HEK293 (cell line): ENCODE measurements around the gene DCUN1D4.

ENCODE experiments used
- CTCF ChIA-PET: fragments of 350-600 bp; formaldehyde crosslinking; extraction: SDS; loops from one replicate; lab custom pipeline; 2021; ENCODE audit warnings: antibody characterized with exemption; lab: Yijun Ruan, JAX
- POLR2A ChIA-PET: fragments of 300-600 bp; formaldehyde crosslinking; extraction: SDS; loops from one replicate; lab custom pipeline; 2020; ENCODE audit warnings: antibody characterized with exemption, inconsistent platforms; lab: Yijun Ruan, JAX
- H3K27ac ChIP-seq: fragments of 200-500 bp; sonication (Bioruptor generic); 2 replicates; pipeline ENCODE4 v1.5.1; 2014; ENCODE audit warnings: low read depth, low read length, control low read depth, inconsistent platforms; ENCODE audit errors: extremely low read depth
- H3K36me3 ChIP-seq, 2 experiments: fragments of 200-500 bp in 1 of 2; sonication (Bioruptor generic) in 1 of 2; 1 replicate in 1 of 2; 2 replicates in 1 of 2; pipeline ENCODE4 v1.5.1; 2014 to 2017; ENCODE audit warnings: inconsistent platforms in 2 of 2, low read length in 2 of 2; ENCODE audit not compliant: control insufficient read depth in 2 of 2, insufficient read depth in 1 of 2
- H3K4me1 ChIP-seq: fragments of 200-500 bp; sonication (Bioruptor generic); 2 replicates; pipeline ENCODE4 v1.5.1; 2014; ENCODE audit warnings: mild to moderate bottlenecking, low read length, inconsistent platforms; ENCODE audit not compliant: control insufficient read depth, insufficient read depth
- H3K4me3 ChIP-seq: 2 replicates; pipeline ENCODE4 v1.5.1; 2011; ENCODE audit warnings: low read depth, mild to moderate bottlenecking, control low read depth, low read length, moderate library complexity
- H3K9me3 ChIP-seq: fragments of 200-500 bp; sonication (Bioruptor generic); 2 replicates; pipeline ENCODE4 v1.5.1; 2014; ENCODE audit warnings: low read depth, low read length, inconsistent platforms; ENCODE audit not compliant: control insufficient read depth, insufficient read depth
- HOXC10 ChIP-seq: sonication (generic); formaldehyde crosslinking; IDR thresholded peaks from 2 replicates; pipeline ENCODE4 v1.8.1; 2023; ENCODE audit warnings: mild to moderate bottlenecking, missing genetic modification reagents
- PRDM1 ChIP-seq: fragments of 450-650 bp; formaldehyde crosslinking; IDR thresholded peaks from 2 replicates; pipeline ENCODE4; 2016; ENCODE audit warnings: missing biosample characterization, missing genetic modification characterization
- SP2 ChIP-seq: fragments of 450-650 bp; formaldehyde crosslinking; IDR thresholded peaks from 2 replicates; pipeline ENCODE4 v1.5.1; 2016; ENCODE audit warnings: missing biosample characterization, missing genetic modification characterization
- ZBTB21 ChIP-seq: fragments of 450-650 bp; formaldehyde crosslinking; IDR thresholded peaks from 2 replicates; pipeline ENCODE4 v1.5.1; 2017; ENCODE audit warnings: missing biosample characterization, missing genetic modification characterization
- ZFP41 ChIP-seq: fragments of 450-650 bp; formaldehyde crosslinking; IDR thresholded peaks from 2 replicates; pipeline ENCODE4 v1.5.1; 2016; ENCODE audit warnings: missing biosample characterization, missing genetic modification characterization, borderline replicate concordance
- ZNF121 ChIP-seq: fragments of 450-650 bp; formaldehyde crosslinking; IDR thresholded peaks from 2 replicates; pipeline ENCODE4 v1.5.1; 2016; ENCODE audit warnings: missing biosample characterization, missing genetic modification characterization
- ZNF132 ChIP-seq: fragments of 450-650 bp; formaldehyde crosslinking; IDR thresholded peaks from 2 replicates; pipeline ENCODE4 v1.5.1; 2017; ENCODE audit warnings: missing biosample characterization, missing genetic modification characterization, borderline replicate concordance
- ZNF214 ChIP-seq: fragments of 450-650 bp; formaldehyde crosslinking; IDR thresholded peaks from 2 replicates; pipeline ENCODE4 v1.5.1; 2017; ENCODE audit warnings: missing biosample characterization, mild to moderate bottlenecking, missing genetic modification characterization, borderline replicate concordance
- ZNF274 ChIP-seq, 2 experiments: fragments of 200-500 bp in 1 of 2; fragments of 450-650 bp in 1 of 2; sonication (Bioruptor generic) in 1 of 2; formaldehyde crosslinking in 1 of 2; IDR thresholded peaks; 2 replicates each; pipeline versions ENCODE4 v1.5.1 to v1.6.1; 2014 to 2016; ENCODE audit warnings: borderline replicate concordance in 1 of 2, inconsistent platforms in 1 of 2, low read length in 1 of 2, missing biosample characterization in 1 of 2, missing genetic modification characterization in 1 of 2
- ZNF362 ChIP-seq: fragments of 450-650 bp; formaldehyde crosslinking; IDR thresholded peaks from 2 replicates; pipeline ENCODE4 v1.5.1; 2016; ENCODE audit warnings: missing biosample characterization, missing genetic modification characterization
- ZNF426 ChIP-seq: fragments of 450-650 bp; formaldehyde crosslinking; IDR thresholded peaks from 2 replicates; pipeline ENCODE4 v1.5.1; 2017; ENCODE audit warnings: missing biosample characterization, missing genetic modification characterization, mild to moderate bottlenecking, inconsistent platforms, moderate library complexity
- ZNF433 ChIP-seq: fragments of 450-650 bp; formaldehyde crosslinking; IDR thresholded peaks from 2 replicates; pipeline ENCODE4 v1.5.1; 2016; ENCODE audit warnings: missing biosample characterization, missing genetic modification characterization, low read depth
- ZNF529 ChIP-seq: fragments of 450-650 bp; formaldehyde crosslinking; IDR thresholded peaks from 2 replicates; pipeline ENCODE4 v1.5.1; 2017; ENCODE audit warnings: missing genetic modification characterization, missing biosample characterization; ENCODE audit not compliant: insufficient replicate concordance
- ZNF549 ChIP-seq: fragments of 450-650 bp; IDR thresholded peaks from 2 replicates; pipeline ENCODE4 v1.5.1; 2018; ENCODE audit warnings: missing biosample characterization, missing genetic modification characterization, mild to moderate bottlenecking, inconsistent platforms, moderate library complexity
- ZNF664 ChIP-seq: fragments of 450-650 bp; formaldehyde crosslinking; IDR thresholded peaks from 2 replicates; pipeline ENCODE4 v1.5.1; 2016; ENCODE audit warnings: missing biosample characterization, missing genetic modification characterization
- ZNF677 ChIP-seq: fragments of 450-650 bp; IDR thresholded peaks from 2 replicates; pipeline ENCODE4 v1.5.0; 2018; ENCODE audit warnings: missing biosample characterization, mild to moderate bottlenecking, missing genetic modification characterization, moderate library complexity
- TF ChIP-seq, protein P1 (sequence below): fragments of 450-650 bp; formaldehyde crosslinking; IDR thresholded peaks from 2 replicates; pipeline ENCODE4 v1.5.1; 2016; ENCODE audit warnings: missing biosample characterization, missing genetic modification characterization, borderline replicate concordance
- TF ChIP-seq, protein P2 (sequence below): fragments of 450-650 bp; formaldehyde crosslinking; IDR thresholded peaks from 2 replicates; pipeline ENCODE4 v1.5.1; 2017; ENCODE audit warnings: missing biosample characterization, missing genetic modification characterization
- TF ChIP-seq, protein P3 (sequence below): fragments of 450-650 bp; formaldehyde crosslinking; IDR thresholded peaks from 2 replicates; pipeline ENCODE4 v1.5.1; 2016; ENCODE audit warnings: missing biosample characterization, missing genetic modification characterization

Gene DCUN1D4

GRCh38 chr4:51874551-51874950 lies 31.6 kb downstream of the DCUN1D4 start:
- H3K4me3 ChIP-seq, result no peak overlapping the region
- H3K9me3 ChIP-seq, result no peaks in the 10 kb centered on the region
- peaks cover 0 to 81% of the 10 kb centered on the region in 2 experiments; a peak in 2 of 3 replicates for H3K36me3 ChIP-seq
- no peak overlapping the region for H3K27ac ChIP-seq
- POLR2A ChIA-PET, result no interaction called here
- CTCF ChIA-PET, result no interaction called here
- H3K4me1 ChIP-seq, result no peaks in the 10 kb centered on the region
- TF ChIP-seq ZNF529 (tag by site-specific recombination) (no peak), ZFP41 (tag by site-specific recombination) (no peak), ZNF426 (no peak), ZNF677 (tag by site-specific recombination) (no peak), HOXC10 (CRISPR knock-in tag) (no peak), ZNF132 (tag by site-specific recombination) (no peak), ZNF664 (tag by site-specific recombination) (no peak), ZNF549 (tag by site-specific recombination) (no peak)
- TF ChIP-seq, protein P1, sequence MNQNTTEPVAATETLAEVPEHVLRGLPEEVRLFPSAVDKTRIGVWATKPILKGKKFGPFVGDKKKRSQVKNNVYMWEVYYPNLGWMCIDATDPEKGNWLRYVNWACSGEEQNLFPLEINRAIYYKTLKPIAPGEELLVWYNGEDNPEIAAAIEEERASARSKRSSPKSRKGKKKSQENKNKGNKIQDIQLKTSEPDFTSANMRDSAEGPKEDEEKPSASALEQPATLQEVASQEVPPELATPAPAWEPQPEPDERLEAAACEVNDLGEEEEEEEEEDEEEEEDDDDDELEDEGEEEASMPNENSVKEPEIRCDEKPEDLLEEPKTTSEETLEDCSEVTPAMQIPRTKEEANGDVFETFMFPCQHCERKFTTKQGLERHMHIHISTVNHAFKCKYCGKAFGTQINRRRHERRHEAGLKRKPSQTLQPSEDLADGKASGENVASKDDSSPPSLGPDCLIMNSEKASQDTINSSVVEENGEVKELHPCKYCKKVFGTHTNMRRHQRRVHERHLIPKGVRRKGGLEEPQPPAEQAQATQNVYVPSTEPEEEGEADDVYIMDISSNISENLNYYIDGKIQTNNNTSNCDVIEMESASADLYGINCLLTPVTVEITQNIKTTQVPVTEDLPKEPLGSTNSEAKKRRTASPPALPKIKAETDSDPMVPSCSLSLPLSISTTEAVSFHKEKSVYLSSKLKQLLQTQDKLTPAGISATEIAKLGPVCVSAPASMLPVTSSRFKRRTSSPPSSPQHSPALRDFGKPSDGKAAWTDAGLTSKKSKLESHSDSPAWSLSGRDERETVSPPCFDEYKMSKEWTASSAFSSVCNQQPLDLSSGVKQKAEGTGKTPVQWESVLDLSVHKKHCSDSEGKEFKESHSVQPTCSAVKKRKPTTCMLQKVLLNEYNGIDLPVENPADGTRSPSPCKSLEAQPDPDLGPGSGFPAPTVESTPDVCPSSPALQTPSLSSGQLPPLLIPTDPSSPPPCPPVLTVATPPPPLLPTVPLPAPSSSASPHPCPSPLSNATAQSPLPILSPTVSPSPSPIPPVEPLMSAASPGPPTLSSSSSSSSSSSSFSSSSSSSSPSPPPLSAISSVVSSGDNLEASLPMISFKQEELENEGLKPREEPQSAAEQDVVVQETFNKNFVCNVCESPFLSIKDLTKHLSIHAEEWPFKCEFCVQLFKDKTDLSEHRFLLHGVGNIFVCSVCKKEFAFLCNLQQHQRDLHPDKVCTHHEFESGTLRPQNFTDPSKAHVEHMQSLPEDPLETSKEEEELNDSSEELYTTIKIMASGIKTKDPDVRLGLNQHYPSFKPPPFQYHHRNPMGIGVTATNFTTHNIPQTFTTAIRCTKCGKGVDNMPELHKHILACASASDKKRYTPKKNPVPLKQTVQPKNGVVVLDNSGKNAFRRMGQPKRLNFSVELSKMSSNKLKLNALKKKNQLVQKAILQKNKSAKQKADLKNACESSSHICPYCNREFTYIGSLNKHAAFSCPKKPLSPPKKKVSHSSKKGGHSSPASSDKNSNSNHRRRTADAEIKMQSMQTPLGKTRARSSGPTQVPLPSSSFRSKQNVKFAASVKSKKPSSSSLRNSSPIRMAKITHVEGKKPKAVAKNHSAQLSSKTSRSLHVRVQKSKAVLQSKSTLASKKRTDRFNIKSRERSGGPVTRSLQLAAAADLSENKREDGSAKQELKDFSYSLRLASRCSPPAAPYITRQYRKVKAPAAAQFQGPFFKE (tag by site-specific recombination), result no peak

DNA sequence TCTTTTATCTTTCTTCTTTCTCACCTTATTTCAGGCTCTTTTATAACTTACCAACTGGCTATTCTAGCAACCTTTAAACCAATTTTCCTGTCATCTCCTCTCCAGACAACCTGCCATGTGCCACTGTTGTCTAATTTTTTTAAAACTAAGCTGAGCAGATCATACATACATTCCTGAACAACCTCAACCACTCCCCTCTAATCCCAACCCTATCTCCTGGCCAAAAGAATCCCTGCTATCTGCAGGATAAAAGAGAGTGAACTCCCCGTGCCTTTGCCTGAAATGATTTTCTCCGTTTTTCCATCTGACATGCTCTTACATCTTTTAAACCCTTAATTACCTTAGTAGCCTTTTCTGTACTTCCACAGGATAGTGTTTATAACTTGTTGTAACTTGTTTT lies 35.5 kb downstream of the DCUN1D4 start:
- ChIA-PET CTCF (interaction anchor here (1.0 kb wide), 1 partner anchor 17 kb away, joined by 7 read pairs; no protein-coding TSS in a partner anchor), POLR2A (no interaction called here)
- Histone ChIP-seq H3K27ac (no peak overlapping the region), H3K36me3 (peaks cover 3 to 82% of the 10 kb centered on the region in 2 experiments; a peak in 2 of 3 replicates)
- TF ChIP-seq ZNF274 (IDR thresholded peaks at IDR 0.05; ENCODE audit: low read length), result no peak
- TF ChIP-seq ZNF274 (tag by site-specific recombination; IDR thresholded peaks at IDR 0.05; ENCODE audit: borderline replicate concordance), result no peak
- no peak for TF ChIP-seq ZNF214 (tag by site-specific recombination)
- no peak for TF ChIP-seq ZBTB21 (tag by site-specific recombination)
- TF ChIP-seq, protein P2, sequence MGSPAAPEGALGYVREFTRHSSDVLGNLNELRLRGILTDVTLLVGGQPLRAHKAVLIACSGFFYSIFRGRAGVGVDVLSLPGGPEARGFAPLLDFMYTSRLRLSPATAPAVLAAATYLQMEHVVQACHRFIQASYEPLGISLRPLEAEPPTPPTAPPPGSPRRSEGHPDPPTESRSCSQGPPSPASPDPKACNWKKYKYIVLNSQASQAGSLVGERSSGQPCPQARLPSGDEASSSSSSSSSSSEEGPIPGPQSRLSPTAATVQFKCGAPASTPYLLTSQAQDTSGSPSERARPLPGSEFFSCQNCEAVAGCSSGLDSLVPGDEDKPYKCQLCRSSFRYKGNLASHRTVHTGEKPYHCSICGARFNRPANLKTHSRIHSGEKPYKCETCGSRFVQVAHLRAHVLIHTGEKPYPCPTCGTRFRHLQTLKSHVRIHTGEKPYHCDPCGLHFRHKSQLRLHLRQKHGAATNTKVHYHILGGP (tag by site-specific recombination), result no peak
- TF ChIP-seq ZNF121 (tag by site-specific recombination), result no peak
- TF ChIP-seq ZNF426, result no peak
- TF ChIP-seq, protein P3, sequence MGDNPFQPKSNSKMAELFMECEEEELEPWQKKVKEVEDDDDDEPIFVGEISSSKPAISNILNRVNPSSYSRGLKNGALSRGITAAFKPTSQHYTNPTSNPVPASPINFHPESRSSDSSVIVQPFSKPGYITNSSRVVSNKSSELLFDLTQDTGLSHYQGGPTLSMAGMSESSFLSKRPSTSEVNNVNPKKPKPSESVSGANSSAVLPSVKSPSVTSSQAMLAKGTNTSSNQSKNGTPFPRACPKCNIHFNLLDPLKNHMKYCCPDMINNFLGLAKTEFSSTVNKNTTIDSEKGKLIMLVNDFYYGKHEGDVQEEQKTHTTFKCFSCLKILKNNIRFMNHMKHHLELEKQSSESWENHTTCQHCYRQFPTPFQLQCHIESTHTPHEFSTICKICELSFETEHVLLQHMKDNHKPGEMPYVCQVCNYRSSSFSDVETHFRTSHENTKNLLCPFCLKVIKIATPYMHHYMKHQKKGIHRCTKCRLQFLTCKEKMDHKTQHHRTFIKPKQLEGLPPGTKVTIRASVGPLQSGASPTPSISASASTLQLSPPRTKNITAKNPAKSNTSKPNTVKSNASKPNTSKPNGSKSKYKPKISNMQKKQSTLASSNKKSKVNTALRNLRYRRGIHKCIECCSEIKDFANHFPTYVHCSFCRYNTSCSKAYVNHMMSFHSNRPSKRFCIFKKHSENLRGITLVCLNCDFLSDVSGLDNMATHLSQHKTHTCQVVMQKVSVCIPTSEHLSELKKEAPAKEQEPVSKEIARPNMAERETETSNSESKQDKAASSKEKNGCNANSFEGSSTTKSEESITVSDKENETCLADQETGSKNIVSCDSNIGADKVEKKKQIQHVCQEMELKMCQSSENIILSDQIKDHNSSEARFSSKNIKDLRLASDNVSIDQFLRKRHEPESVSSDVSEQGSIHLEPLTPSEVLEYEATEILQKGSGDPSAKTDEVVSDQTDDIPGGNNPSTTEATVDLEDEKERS (tag by site-specific recombination), result no peak
- no peak for TF ChIP-seq ZNF433 (tag by site-specific recombination)
- TF ChIP-seq SP2, result no peak
- TF ChIP-seq ZNF362 (tag by site-specific recombination), result no peak
- TF ChIP-seq PRDM1 (tag by site-specific recombination), result no peak
- TF ChIP-seq, all 188 proteins: peak for 0
- H3K4me3 ChIP-seq, result no peak overlapping the region
- no peaks in the 10 kb centered on the region for H3K4me1 ChIP-seq
- no peaks in the 10 kb centered on the region for H3K9me3 ChIP-seq
